PFSK-1 (cell line): ENCODE results near the gene KIF26A.

Experiments
- FOXP2 ChIP-seq: optimal IDR thresholded peaks from 2 replicates; pipeline ENCODE3; 2011; ENCODE audit warnings: borderline replicate concordance, control low read depth, inconsistent platforms; ENCODE audit not compliant: insufficient read depth; ENCODE audit errors: extremely low read length, extremely low read depth
- POLR2AphosphoS5 ChIP-seq: IDR thresholded peaks from 2 replicates; pipeline ENCODE4 v1.6.1; 2012; ENCODE audit warnings: low read depth, mild to moderate bottlenecking, control low read depth, low read length, moderate library complexity
- SIN3A ChIP-seq: IDR thresholded peaks from 2 replicates; pipeline ENCODE4 v1.6.1; 2012; ENCODE audit warnings: mild to moderate bottlenecking, low read length, moderate library complexity, borderline replicate concordance; ENCODE audit not compliant: insufficient read depth
- TAF1 ChIP-seq: IDR thresholded peaks from 2 replicates; pipeline ENCODE4 v1.6.1; 2012; ENCODE audit warnings: low read length, control low read depth, borderline replicate concordance; ENCODE audit not compliant: insufficient read depth
- TF ChIP-seq, protein P1 (sequence below), 2 experiments: IDR thresholded peaks; 2 replicates each; pipeline versions ENCODE4 v1.6.1 to v1.8.0; 2011 to 2012; ENCODE audit warnings: low read depth in 2 of 2, low read length in 2 of 2, control low read depth in 1 of 2, inconsistent platforms in 1 of 2, mild to moderate bottlenecking in 1 of 2, moderate library complexity in 1 of 2; ENCODE audit not compliant: insufficient read depth in 1 of 2

The KIF26A gene

GRCh38 chr14:104116756-104117340 is 21.5 kb upstream of the KIF26A start:
- TF ChIP-seq, protein P1, sequence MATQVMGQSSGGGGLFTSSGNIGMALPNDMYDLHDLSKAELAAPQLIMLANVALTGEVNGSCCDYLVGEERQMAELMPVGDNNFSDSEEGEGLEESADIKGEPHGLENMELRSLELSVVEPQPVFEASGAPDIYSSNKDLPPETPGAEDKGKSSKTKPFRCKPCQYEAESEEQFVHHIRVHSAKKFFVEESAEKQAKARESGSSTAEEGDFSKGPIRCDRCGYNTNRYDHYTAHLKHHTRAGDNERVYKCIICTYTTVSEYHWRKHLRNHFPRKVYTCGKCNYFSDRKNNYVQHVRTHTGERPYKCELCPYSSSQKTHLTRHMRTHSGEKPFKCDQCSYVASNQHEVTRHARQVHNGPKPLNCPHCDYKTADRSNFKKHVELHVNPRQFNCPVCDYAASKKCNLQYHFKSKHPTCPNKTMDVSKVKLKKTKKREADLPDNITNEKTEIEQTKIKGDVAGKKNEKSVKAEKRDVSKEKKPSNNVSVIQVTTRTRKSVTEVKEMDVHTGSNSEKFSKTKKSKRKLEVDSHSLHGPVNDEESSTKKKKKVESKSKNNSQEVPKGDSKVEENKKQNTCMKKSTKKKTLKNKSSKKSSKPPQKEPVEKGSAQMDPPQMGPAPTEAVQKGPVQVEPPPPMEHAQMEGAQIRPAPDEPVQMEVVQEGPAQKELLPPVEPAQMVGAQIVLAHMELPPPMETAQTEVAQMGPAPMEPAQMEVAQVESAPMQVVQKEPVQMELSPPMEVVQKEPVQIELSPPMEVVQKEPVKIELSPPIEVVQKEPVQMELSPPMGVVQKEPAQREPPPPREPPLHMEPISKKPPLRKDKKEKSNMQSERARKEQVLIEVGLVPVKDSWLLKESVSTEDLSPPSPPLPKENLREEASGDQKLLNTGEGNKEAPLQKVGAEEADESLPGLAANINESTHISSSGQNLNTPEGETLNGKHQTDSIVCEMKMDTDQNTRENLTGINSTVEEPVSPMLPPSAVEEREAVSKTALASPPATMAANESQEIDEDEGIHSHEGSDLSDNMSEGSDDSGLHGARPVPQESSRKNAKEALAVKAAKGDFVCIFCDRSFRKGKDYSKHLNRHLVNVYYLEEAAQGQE (IDR thresholded peaks at IDR 0.05; ENCODE audit: insufficient read depth in 1 of 2, low read depth in 2 of 2, low read length in 2 of 2), result no peak
- no peak for TF ChIP-seq SIN3A
- TF ChIP-seq POLR2AphosphoS5, result no peak
- TF ChIP-seq TAF1, result no peak

- TF ChIP-seq, protein P1 (IDR thresholded peaks at IDR 0.05; ENCODE audit: insufficient read depth in 1 of 2, low read depth in 2 of 2, low read length in 2 of 2), result no peak
- TF ChIP-seq FOXP2, result no peak
- TF ChIP-seq POLR2AphosphoS5, result no peak
- TF ChIP-seq SIN3A, result no peak
- no peak for TF ChIP-seq TAF1
These were observed 20.9 kb upstream of the KIF26A start for GRCh38 chr14:104117341-104118005.

GRCh38 chr14:104118006-104118844 is 20.2 kb upstream of the KIF26A start:
- TF ChIP-seq SIN3A (no peak), POLR2AphosphoS5 (no peak), FOXP2 (no peak), TAF1 (no peak)
- TF ChIP-seq, protein P1 (IDR thresholded peaks at IDR 0.05; ENCODE audit: insufficient read depth in 1 of 2, low read depth in 2 of 2, low read length in 2 of 2), result no peak

DNA sequence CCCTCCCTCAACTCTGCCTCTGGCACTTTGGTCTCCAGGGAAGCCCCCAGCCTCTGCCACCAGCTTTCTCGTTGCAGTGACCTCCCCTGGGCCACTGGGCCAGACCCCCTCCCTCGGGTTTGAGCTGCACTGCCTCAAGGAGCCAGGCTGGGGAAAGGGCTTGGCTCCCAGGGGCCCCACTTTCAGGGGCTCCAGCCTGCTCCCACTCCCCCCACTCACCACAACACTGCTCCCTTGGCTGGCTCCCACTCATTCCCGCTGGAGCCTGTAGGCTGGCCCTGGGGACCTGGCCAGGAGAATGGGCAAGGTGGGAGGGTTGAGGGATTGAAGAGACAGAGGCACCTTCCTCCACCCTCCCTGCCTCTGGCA is 19.3 kb upstream of the KIF26A start:
- no peak for TF ChIP-seq SIN3A
- TF ChIP-seq, protein P1 (IDR thresholded peaks at IDR 0.05; ENCODE audit: insufficient read depth in 1 of 2, low read depth in 2 of 2, low read length in 2 of 2), result no peak
- TF ChIP-seq TAF1, result no peak
- no peak for TF ChIP-seq FOXP2
- TF ChIP-seq POLR2AphosphoS5, result no peak
